ENCODE measurements around the gene IL15RA.

IL15RA gene

DNA sequence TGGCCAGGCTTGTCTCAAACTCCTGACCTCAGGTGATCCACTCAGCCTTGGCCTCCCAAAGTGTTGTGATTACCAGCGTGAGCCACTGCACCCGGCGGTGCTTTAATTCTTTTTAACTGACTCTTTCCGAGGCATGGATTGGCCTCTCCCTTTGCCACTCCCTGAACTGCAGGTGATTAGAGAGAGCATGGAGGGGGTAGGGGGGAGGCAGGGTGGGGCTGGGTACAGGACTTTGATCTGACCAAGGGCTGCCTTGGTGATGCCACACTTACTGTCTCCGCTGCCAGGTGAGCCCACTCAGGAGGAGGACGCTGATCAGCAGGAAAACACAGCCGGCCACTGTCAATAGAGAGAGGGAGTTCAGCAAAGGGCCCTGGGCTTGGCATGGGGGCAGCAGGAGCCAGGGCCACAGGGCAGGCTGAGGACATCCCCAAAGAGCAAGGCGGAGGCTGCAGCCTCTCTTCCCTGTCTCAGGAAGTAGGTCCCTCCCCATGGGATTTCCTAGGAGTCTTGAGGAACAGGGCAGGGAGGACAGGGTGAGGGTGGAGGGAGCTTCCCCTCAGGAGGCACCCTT is 40.5 kb upstream of the IL15RA start:
- no peak overlapping the region for H3K4me3 ChIP-seq (ENCODE audit: low read length)
- H3K79me2 ChIP-seq (ENCODE audit: control insufficient read depth, low read length) = no peaks in the 10 kb centered on the region
- TF ChIP-seq, protein P1, sequence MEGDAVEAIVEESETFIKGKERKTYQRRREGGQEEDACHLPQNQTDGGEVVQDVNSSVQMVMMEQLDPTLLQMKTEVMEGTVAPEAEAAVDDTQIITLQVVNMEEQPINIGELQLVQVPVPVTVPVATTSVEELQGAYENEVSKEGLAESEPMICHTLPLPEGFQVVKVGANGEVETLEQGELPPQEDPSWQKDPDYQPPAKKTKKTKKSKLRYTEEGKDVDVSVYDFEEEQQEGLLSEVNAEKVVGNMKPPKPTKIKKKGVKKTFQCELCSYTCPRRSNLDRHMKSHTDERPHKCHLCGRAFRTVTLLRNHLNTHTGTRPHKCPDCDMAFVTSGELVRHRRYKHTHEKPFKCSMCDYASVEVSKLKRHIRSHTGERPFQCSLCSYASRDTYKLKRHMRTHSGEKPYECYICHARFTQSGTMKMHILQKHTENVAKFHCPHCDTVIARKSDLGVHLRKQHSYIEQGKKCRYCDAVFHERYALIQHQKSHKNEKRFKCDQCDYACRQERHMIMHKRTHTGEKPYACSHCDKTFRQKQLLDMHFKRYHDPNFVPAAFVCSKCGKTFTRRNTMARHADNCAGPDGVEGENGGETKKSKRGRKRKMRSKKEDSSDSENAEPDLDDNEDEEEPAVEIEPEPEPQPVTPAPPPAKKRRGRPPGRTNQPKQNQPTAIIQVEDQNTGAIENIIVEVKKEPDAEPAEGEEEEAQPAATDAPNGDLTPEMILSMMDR (IDR thresholded peaks at IDR 0.05; ENCODE audit: low read depth, low read length, poor library complexity, severe bottlenecking) = no peak
- TF ChIP-seq EZH2phosphoT487 (IDR thresholded peaks at IDR 0.05; ENCODE audit: borderline replicate concordance, low read length) = no peak
- H3K4me2 ChIP-seq (ENCODE audit: low read length) = no peak overlapping the region
- peaks cover 14% of the 10 kb centered on the region for H3K4me1 ChIP-seq (ENCODE audit: control insufficient read depth, low read length)
- no peaks in the 10 kb centered on the region for H3K27me3 ChIP-seq (ENCODE audit: control insufficient read depth, low read length)
- no peak overlapping the region for H3K27ac ChIP-seq (ENCODE audit: low read depth, low read length)
- H3K9me3 ChIP-seq (ENCODE audit: control insufficient read depth, insufficient read depth, low read length) = no peaks in the 10 kb centered on the region
- H3K9me2 ChIP-seq (replicated peaks; ENCODE audit: control insufficient read depth, low read length) = no peaks in the 10 kb centered on the region
- H3K36me3 ChIP-seq (ENCODE audit: control insufficient read depth, low read length) = no peaks in the 10 kb centered on the region
- no peaks in the 10 kb centered on the region for H3F3A ChIP-seq (ENCODE audit: control insufficient read depth, insufficient read depth)
- no peaks in the 10 kb centered on the region for H4K20me1 ChIP-seq (ENCODE audit: control insufficient read depth, insufficient read depth, low read depth, low read length)

DNA sequence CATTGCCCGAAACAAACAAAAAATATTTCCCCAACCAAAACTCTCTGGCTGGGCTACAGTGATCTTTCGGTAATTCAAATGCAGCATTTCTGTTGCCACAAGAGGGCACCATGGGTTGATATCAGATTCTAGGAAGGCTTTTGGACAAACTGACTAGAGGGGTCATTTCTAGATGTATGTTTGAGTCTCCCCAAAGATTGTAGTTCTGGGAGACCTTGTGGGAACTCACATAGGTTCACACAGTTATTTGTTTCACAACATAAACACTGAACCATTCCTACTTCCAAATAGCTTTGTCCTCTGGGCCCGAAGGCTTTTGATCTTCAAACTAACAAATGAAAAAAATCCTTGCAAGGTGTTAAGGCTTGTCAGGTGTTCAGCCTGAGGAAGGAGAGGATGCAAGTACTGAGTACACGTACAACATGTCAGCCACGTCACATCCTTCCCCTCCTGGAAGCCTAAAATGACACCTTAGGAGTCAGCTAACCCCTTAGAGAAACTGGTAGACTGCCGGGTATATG is 37.0 kb upstream of the IL15RA start:
- H3K4me3 ChIP-seq (ENCODE audit: low read length) = peak overlapping the region; percentile 8; the same call in 1 of the 2 replicates

DNA sequence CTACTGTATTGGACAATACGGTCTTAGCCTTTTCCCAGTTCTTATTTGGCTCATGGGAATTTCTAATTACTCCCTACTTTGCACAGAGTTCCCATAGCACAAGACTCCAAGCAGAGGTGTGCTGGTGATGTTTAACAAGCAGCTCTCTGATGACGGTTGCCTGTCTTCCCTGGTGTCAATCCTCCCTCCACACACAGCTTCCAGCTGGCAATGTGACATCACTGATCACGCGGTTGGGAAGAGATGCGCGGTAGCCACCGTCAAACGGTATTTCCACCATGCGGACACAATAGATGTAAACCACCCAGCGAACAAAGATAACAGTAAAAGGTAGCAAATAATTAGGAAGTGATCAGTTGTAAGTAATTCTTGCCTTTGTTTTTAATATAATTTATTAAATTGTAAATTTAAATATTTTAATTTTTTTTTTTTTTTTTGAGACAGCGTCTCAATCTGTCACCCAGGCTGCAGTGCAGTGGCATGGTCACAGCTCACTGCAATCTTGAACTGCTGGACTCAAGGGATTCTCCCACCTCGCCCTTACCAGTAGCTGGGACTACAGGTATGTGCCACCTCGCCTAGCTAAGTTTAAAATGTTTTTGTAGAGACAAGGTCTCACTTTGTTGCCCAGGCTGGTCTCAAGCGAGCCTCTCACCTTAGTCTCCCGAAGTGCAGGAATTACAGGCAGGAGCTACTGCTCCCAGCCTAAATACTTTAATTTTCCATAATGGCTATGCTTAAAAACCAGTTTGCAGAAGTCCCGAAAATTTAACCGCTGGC is 36.3 kb upstream of the IL15RA start:
- H3K4me3 ChIP-seq (ENCODE audit: low read length) = no peak overlapping the region
- H3K4me1 ChIP-seq (ENCODE audit: control insufficient read depth, low read length) = peaks cover 14% of the 10 kb centered on the region
- TF ChIP-seq, protein P1 (IDR thresholded peaks at IDR 0.05; ENCODE audit: low read depth, low read length, poor library complexity, severe bottlenecking) = no peak
- TF ChIP-seq EZH2phosphoT487 (IDR thresholded peaks at IDR 0.05; ENCODE audit: borderline replicate concordance, low read length) = no peak
- no peaks in the 10 kb centered on the region for H3F3A ChIP-seq (ENCODE audit: control insufficient read depth, insufficient read depth)
- H3K36me3 ChIP-seq (ENCODE audit: control insufficient read depth, low read length) = no peaks in the 10 kb centered on the region
- no peaks in the 10 kb centered on the region for H4K20me1 ChIP-seq (ENCODE audit: control insufficient read depth, insufficient read depth, low read depth, low read length)
- no peaks in the 10 kb centered on the region for H3K27me3 ChIP-seq (ENCODE audit: control insufficient read depth, low read length)
- no peak overlapping the region for H3K27ac ChIP-seq (ENCODE audit: low read depth, low read length)
- no peaks in the 10 kb centered on the region for H3K9me2 ChIP-seq (replicated peaks; ENCODE audit: control insufficient read depth, low read length)
- no peaks in the 10 kb centered on the region for H3K9me3 ChIP-seq (ENCODE audit: control insufficient read depth, insufficient read depth, low read length)
- no peaks in the 10 kb centered on the region for H3K79me2 ChIP-seq (ENCODE audit: control insufficient read depth, low read length)
- H3K4me2 ChIP-seq (ENCODE audit: low read length) = peak overlapping the region; percentile 52

More for the DNA sequence above, 37.0 kb upstream of the IL15RA start:
- H3K9me3 ChIP-seq (ENCODE audit: control insufficient read depth, insufficient read depth, low read length) = no peaks in the 10 kb centered on the region
- TF ChIP-seq EZH2phosphoT487 (IDR thresholded peaks at IDR 0.05; ENCODE audit: borderline replicate concordance, low read length) = no peak
- TF ChIP-seq, protein P1 (IDR thresholded peaks at IDR 0.05; ENCODE audit: low read depth, low read length, poor library complexity, severe bottlenecking) = peak; percentile 82
- no peaks in the 10 kb centered on the region for H3K79me2 ChIP-seq (ENCODE audit: control insufficient read depth, low read length)
- no peaks in the 10 kb centered on the region for H3F3A ChIP-seq (ENCODE audit: control insufficient read depth, insufficient read depth)
- H4K20me1 ChIP-seq (ENCODE audit: control insufficient read depth, insufficient read depth, low read depth, low read length) = no peaks in the 10 kb centered on the region
- H3K4me1 ChIP-seq (ENCODE audit: control insufficient read depth, low read length) = peaks cover 14% of the 10 kb centered on the region
- H3K4me2 ChIP-seq (ENCODE audit: low read length) = peak overlapping the region; percentile 52
- H3K27me3 ChIP-seq (ENCODE audit: control insufficient read depth, low read length) = no peaks in the 10 kb centered on the region
- no peaks in the 10 kb centered on the region for H3K9me2 ChIP-seq (replicated peaks; ENCODE audit: control insufficient read depth, low read length)
- no peaks in the 10 kb centered on the region for H3K36me3 ChIP-seq (ENCODE audit: control insufficient read depth, low read length)
- no peak overlapping the region for H3K27ac ChIP-seq (ENCODE audit: low read depth, low read length)

All from DOHH2 (cell line).